GM21825 (cell line): ENCODE measurements around the gene ERH.

Experiments
- ATAC-seq: cut with Tn5 transposase; IDR thresholded peaks from one replicate; pipeline ENCODE4 v1.9.1; 2021; ENCODE audit warnings: mild to moderate bottlenecking, moderate library complexity; ENCODE audit not compliant: unreplicated experiment

ERH gene

DNA sequence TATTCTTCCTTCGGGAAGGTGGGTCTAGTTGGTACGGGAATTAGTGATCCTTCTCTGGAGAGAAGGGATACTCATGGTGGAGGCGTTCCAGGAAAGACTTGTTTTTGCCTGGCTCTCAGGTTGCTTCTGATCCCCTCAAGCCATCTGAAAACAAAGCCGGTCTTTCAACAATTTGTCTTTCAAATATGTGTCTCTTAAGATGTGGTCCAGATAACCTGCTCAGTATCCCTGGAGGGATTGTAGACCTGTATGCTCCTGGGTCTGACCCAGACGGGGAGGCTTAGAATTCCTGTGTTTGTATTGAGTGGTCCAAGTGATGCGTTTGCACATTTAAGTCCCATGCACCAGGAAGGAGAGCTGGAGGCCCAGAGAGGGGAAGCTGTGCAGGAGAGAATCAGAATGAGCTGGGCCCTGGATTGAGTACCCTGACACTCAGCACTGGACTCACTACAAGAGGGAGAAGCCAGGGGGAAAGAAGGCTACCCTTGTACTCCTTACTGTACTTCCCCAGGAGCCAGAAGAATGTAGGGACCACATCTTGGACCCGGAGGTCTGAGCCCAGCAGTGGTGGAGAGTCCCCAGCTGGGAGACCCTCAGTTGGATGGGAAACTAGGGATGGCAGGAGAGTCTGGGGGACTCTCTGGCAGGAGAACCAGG is 40.4 kb downstream of the ERH start:
- ATAC-seq = no peak

DNA sequence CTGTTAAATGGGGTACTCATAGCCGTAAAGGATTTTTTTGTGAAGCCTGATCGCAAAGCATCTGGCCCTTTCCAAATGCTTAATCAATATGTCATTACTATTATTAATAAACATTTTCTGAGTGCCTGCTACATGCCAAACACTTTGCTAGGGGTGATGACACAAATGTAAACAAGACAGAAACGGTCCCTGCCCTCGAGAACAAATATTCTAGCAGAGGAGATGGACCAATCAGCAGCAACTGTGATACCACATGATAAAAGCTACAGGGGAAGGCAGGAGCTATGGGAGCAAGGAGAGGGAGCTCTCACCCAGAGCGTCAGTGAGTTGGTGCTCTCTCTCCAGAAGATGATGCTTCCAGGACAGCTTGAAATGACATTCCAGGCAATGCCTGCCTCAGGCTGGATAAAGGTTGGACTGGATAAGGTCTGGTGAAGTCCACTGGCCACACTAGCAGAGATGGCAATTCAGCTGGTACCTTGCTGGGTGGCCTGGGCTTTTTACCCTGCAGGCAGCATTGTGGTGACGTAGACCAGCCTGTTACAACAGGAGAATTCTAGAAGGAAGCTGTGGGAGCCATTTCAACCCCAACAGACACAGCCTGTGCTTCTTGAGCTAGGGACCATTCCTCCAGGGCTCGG is 41.1 kb downstream of the ERH start:
- ATAC-seq = no peak

DNA sequence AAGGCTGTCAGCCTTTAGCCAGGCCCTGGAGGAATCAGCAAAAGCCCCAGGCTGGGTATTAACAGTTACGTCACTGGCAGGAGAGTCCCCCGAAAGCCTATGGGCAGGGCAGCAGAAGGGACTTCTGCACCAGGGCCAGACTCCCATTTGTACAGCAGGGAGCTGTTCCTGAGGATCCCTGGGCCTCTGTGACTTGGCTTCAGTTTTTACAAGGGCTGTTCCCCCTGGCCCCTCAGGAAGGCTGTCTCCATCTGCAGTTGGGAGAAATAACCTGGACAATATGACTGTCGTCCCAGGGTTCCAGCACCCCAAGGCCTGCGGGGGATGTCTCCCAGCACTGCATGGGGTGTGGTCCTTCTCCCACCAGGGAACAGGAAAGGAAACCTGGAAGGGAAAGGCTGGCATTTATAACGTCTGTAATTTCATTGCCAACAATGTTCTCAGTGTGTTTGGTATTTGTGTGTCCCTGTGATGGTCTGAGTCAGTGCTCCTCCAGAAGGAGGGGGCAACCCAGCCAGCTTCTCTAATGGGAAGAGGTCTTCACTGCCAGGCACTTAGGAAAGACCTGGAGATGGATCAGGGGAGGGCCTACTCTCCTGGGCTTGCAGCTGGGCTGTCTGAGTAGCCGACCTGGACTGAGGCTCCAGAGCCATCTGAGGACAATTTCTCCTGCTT is 42.4 kb downstream of the ERH start:
- ATAC-seq = no peak

DNA sequence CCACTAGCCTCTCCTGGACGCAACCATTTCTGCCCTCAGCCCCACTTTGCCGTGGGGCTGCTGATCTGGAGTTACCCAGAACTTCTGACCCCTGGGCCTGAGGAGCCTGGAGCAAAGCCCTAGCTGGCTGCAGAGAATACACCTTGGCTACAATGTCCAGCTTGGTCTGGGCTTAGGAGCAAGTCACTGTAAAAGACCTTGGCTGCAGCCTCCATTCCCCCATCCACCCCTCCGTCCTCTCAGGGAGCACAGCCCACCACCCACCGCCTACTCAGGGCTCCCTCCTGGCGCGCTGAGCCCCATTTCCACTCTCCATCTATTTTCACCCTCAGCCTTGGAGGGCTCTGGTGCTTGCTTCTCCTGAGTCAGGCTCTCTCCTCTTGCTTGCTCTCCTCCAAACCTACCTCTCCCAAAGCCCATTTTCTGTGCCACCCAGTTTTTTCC is 42.9 kb downstream of the ERH start:
- ATAC-seq = no peak

DNA sequence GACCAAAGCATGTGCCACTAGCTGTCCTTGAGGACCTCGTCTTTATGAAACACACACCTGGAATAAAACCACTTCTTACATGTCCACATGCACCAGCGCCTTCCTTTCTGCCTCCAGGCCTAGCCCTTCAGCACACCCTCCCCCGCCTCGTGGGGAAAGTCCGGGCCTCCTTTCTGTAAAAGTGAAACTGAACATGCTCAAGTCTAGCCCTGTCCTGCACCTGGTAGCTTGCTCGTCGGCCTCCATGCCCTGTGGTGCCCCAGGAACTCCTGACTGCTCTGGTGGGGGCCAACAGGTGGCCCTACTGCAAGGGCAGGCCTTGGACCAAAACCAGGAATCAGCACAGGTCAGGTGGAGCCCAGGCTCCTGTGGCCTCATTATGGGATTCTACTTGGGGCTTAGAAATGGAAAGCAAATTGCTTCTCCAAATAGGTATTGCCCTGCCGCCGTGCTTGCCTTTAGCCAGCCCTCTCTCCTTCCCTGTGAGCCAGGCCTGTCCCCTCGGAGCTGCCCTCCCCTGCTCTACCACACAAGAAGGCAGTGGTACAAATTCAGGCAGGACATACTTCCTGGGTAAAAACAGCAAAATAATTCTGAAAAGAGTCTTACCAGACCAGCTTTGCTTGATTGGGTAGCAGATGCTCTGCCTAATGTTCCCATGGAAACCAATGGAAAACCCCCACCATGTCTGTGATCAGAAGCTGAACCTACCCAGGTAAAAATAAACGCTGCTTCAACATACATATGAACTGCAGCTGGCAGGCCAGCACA is 43.5 kb downstream of the ERH start:
- peak; percentile 86 for ATAC-seq

DNA sequence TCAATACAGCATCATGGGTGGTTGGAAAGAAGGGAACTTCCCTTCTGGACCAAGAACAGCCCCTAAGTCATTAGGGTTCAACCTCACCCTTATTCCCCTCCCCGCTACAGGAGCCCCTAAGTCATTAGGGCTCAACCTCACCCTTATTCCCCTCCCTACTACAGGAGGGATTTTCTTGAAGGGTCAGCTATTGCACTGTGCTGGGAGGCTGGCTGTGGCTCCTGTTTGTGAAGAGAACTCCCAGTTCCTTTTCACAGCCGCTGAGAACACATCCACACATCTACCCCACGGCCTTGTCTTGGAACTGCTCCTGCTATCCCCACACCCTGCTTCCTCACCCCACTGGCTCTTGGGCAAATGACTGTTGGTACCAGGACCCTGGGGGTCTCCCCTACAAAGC is 44.9 kb downstream of the ERH start:
- ATAC-seq = no peak

DNA sequence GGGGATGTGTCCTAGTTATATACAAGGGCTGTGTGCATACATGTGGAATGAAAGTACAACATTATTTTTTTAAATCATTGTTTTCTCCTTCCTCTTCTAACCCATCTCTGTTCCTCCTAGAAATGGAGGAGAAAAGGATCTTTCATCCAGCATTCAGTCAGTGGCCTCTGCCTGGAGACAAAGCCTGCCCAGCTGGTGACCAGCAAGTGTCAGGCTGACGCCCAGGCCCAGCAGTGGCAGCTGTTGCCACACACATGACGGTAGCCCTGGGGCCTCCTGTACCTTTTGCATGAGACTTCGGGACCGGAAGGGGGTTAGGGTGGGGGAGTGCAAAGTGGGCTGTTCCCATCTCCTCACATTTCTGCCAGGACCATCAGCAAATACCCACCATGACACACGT is 46.2 kb downstream of the ERH start:
- ATAC-seq = no peak

DNA sequence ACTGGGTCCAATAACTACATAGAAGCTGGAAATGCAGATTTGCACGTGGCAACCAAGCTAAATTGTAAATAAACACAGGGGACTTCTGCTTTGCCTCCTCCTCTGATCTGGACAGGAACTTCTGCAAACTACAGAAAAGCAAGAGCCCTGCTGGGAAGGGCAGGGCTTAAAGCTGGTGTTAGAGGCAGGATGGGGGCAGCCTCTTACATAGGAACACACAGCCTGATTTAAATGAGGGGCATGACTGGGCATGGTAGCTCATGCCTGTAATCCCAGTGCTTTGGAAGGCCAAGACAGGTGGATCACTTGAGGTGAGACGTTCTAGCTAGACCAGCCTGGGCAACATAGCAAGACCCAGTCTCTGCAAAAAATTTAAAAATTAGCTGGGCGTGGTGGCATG is 46.7 kb downstream of the ERH start:
- no peak for ATAC-seq

DNA sequence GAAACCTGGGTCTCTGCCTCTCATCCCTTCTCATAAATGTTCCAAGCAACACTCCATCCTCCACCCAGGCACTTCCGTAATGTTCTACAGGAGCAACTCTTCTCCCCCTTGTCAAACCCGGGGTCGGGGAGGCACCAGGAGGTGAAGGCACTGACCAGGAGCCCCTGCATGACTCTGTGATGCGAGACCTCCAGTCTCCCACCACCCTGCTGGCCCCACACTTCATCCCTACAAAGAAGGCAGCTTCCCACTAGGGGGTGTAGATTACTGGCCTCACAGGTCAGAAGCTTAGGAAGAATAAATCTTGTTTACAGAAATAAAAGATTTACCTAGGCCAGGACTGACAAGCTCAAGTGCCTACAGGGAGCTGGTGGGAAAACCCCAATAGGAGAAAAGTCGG is 47.2 kb downstream of the ERH start:
- ATAC-seq = no peak

DNA sequence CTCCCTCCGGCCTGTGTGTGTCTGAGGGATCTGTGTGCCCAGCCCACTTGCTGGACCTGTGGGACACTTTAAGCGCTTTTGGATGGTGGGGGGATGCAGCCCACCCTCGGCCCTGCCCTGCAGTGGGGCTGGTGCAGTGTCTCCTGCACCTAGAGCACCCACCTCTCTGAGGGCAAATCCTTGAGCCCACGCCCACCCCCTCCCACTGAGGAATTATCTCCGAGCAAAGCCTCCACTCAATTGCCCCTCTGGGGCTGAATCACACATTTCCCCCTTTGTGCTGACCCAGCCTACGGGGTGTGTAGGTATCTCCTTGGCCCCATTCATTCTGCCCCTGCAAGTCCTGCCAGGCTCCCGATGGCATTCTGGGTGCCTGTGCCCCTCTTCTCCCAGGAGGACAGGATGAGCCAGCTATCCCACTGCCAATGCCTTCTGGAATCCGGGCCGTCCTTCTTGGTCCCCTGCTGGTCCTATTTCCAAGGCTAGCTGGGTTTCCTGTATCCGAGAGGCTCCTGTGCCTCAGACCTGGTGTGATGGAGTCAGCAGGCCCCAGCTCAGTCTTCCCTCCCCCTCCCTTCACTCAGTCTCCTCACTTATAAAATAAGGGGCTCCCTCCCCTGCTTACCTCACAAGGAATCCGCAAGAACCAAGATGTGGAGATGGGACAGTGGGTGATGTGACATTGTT is 48.9 kb downstream of the ERH start:
- no peak for ATAC-seq

DNA sequence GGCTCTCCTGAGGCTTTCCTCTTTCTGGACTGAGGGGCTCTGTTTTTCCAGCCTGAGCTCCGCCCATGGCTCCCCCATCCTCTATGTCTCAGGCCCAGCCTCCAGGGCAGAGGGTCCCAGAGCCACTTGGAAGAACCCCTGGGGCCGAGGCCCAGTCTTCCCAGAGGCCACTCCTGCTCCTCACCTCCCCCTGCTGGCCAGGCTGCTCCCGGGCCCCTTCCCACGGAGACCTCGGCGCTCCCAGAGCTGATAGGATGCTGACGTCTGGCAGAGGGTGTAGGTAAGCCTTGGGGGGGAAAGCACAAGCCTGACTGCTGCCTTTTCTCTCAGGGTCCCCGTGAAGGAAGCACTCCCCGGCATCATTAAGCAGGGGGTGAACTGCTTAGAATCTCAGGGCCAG is 51.4 kb downstream of the ERH start:
- ATAC-seq = no peak

DNA sequence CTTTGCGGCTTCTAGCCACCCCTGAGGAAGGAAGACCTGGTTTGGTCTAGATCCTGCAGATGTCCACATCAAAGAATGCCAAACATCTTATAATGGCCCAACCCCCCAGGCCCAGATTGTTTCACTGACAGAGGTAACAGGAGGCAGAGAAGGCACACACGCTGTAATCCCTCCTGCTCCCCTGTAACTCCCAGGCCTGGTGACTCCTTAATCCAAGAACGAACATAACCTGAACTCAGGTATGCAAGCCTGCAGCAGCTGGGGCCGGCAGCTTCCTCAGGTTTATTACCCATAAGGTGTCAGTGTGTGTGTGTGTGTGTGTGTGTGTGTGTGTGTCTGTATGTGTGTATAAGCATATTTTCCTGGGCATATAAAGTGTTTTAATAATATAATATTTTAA is 52.7 kb downstream of the ERH start:
- ATAC-seq = no peak

DNA sequence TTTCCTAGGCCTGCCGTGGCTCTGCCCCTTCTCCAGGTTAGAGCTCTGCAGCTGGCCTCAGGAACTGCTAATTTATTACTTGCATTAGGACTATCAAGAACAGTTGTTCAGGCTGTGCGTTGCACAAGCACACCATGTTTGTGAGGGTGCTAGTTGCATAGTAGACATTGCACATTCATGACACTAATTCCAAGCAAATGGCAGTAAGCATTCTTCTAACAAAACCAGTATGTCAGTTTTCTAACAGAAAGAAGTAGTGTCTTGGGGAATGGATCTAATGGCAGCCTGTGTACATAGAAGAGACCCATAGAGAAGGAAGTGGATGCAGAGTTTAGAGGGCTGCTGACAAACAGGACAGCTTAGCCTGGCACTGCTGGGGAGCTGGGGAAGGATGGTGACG is 53.9 kb downstream of the ERH start:
- no peak for ATAC-seq

DNA sequence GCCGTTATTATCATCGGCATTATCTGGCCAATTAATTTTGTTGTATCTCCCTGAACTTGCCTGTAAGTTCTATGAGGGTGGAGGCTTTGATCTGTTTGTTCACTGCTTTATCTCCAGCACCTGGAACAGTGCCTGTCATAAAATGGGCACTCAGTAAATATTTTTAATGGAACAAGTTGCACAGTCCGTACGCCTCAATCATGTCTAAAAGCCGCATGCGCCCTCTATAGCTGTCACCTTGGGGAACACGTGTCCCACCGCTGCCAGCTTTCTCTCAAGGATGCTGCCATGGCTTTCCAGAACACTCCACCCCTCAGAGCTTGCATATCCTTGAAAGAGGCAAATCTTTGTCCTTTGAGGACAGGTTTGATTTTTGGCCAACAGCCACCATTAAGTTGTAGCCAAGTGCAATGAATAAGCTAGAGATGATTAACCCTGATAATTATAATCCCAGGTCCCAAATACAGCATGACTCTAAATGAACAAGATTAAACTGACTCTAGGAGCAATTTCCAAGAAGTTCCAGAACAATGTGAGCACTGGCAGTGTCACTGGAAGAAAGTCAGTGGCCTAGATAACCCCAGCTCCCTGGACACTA is 55.1 kb downstream of the ERH start:
- ATAC-seq = no peak

DNA sequence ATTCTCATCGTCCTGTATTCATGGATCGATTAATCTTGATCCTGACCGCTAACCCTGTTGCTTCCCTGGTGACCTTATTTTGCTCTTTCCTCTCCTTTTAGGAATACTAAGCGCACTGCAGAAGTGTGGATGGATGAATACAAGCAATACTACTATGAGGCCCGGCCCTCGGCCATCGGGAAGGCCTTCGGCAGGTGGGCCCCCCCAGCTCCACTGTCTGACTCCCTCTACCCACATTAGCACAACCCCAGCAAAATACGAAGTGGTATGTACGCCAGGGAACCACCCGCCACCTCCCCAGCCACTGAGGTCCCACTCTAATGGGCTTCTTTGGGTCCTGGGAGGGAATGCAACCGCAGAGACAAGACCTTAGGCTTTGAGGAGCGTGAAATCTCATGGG is 58.7 kb downstream of the ERH start:
- ATAC-seq = no peak

DNA sequence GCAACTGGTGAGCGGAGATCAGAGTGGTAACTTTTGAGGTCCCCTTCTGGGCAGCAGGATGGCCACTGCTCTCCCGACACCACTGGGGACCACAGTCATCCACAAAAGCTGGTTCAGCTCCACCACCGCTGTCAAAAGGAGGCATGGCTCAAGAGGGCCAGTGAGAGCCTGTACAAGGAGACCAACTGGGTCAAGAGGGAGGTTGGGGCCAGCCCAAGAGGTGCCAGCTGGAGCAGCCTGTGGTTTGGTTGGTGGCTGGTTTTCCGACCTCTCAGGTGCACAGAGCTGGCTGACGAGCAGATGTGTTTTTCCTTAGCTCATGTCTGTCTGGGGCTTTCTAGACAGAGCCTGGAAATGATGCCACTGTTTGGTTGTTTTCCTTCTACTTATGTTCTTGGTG is 60.1 kb downstream of the ERH start:
- no peak for ATAC-seq

DNA sequence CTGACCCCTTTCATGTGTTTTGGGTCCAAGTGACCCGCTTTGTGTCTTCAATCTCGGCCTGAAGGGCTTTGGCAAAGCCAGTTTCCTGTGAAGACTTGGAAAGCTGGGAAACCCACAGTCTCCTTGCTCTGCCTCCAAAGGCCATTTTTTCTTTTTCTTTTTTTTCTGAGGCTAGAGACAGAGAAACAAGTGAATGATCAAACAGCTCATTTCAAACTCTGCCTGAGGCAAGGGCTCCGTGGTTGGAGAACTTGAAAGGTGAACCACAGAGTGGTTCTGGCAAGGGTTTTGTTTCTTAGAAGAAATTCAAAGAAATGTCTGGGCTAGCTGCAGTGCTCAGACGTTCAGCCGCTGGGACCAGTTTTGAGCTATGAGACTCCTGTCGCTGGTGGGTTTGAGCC is 62.7 kb downstream of the ERH start:
- no peak for ATAC-seq

DNA sequence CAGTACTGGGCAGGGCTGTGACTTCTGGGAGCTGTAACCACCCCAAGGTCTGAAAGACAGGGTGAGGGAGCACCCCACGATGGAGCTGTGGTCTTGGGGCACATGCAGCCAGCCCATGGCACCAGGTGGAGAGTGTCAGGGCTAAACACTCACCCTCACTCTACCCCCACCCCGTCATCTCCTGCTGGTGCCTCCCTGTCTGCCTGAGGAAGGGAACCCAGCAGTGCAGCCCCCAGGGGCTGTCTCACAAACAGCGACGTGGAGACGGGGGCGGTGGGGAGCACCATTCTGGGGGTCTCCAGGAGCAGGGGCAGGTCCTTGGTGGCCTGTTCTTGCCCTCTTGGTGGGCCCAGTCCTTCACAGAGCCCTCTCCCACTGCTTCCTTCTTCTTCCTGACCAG is 63.5 kb downstream of the ERH start:
- no peak for ATAC-seq

DNA sequence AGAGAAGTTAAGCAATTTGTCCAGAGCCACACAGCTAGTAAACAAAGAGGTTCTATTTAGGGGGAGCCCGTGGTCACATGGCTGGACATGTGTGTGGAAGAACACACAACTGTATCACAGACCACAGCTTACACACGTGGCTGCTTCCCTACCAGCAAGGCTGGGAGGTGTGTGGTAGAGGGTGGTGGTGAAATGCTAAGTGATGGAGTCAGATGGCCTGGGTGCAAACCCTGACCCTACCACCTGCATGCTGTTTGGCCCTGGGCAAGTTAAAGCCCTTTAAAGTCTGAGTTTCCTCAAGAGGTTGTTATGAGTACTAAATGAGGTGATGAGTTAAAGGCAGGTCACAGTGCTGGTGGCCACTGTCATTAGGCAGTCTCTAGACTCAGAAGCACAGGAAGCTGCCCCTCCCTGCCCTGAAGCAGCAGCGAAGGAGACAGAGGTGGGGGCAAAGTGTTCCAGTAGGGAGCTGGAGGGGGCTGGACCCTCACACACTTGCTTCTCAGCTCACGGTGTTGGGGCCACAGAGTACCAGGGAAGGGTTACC is 64.2 kb downstream of the ERH start:
- ATAC-seq = no peak

DNA sequence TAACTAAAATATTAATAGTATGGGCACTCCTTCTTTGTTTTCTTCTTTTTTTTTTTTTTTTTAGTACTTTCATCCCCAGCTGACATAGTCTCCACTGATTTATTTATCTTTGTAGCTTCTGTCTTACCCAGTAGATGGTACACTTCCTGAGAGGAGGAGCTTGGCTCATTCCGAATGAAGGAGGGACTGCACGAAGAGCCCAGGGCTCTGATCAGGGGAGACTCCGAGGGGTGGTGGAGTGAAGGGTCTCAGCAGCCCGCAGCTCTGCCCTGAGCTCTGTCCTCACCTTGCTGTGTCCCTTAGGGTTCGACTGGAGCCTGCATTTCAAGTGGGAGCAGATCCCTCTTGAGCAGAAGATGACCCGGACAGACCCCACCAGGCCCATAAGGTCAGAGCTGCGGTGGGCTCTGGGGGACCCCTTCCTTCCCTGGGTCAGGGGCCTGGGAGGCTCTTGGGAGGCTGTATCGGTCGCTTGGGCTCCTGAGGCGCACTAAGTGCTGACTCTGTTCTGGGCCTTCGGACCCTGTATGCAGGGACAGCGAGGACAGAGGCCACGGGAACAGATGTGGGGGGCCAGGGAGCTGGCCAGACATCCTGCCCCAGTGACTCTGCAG is 65.2 kb downstream of the ERH start:
- ATAC-seq = no peak
